IPS DF 6.9 (cell line): ENCODE results near the gene HOTAIR.

Experiments
- DNase-seq: peaks from one replicate; pipeline ENCODE4 v3.0.0-alpha.2; 2013; ENCODE audit warnings: low read depth, low spot score
- H3K27ac ChIP-seq: one replicate; pipeline ENCODE4 v1.5.1; 2013; ENCODE audit warnings: low read length, control low read depth
- H3K27me3 ChIP-seq: 2 replicates; pipeline ENCODE4 v1.6.1; 2013; ENCODE audit warnings: mild to moderate bottlenecking, low read length; ENCODE audit not compliant: control insufficient read depth, insufficient read depth
- H3K36me3 ChIP-seq: 2 replicates; pipeline ENCODE4 v1.6.1; 2013; ENCODE audit warnings: low read length; ENCODE audit not compliant: control insufficient read depth, insufficient read depth
- H3K4me1 ChIP-seq: 2 replicates; pipeline ENCODE4 v1.6.1; 2013; ENCODE audit warnings: low read length; ENCODE audit not compliant: control insufficient read depth, insufficient read depth
- H3K4me3 ChIP-seq: 2 replicates; pipeline ENCODE4 v1.5.1; 2013; ENCODE audit warnings: mild to moderate bottlenecking, low read length
- H3K9me3 ChIP-seq: 2 replicates; pipeline ENCODE4 v1.6.1; 2013; ENCODE audit warnings: low read length, inconsistent platforms; ENCODE audit not compliant: control insufficient read depth, insufficient read depth
- WGBS: extraction: QIAGEN DNeasy Blood & Tissue Kit; methylation state at CpG from one replicate; pipeline ENCODE4 v1.1.7; 2013; ENCODE audit warnings: mixed read lengths, missing lambda C conversion rate; ENCODE audit not compliant: insufficient read length, insufficient coverage; 5-methylcytosine and 5-hydroxymethylcytosine counted together

Gene HOTAIR

GRCh38 chr12:53974084-53975063 lies at the start of gene HOTAIR:
HOTAIR (minus strand) TSS chr12:53974954.
- Histone ChIP-seq H3K36me3 (no peaks in the 10 kb centered on the region), H3K4me3 (no peak within 1 kb of the TSS), H3K9me3 (no peaks in the 10 kb centered on the region), H3K27ac (no peak within 1 kb of the TSS), H3K27me3 (peaks cover 99% of the 10 kb centered on the region), H3K4me1 (no peaks in the 10 kb centered on the region; the same call in none of the 2 replicates)
- no CpG with 5 or more reads among the region's 63 CpGs for WGBS
- no peak for DNase-seq

- Histone ChIP-seq H3K4me1 (no peaks in the 10 kb centered on the region), H3K27me3 (peaks cover 98% of the 10 kb centered on the region), H3K4me3 (no peak overlapping the region), H3K27ac (no peak overlapping the region), H3K36me3 (no peaks in the 10 kb centered on the region), H3K9me3 (no peaks in the 10 kb centered on the region)
- DNase-seq = no peak
- no CpG with 5 or more reads among the region's 17 CpGs for WGBS
Observed at GRCh38 chr12:54024127-54024526, 49.4 kb upstream of the HOTAIR start.

GRCh38 chr12:54022960-54023884 lies 48.5 kb upstream of the HOTAIR start:
- H3K9me3 ChIP-seq = no peaks in the 10 kb centered on the region
- no peaks in the 10 kb centered on the region for H3K36me3 ChIP-seq
- no peak overlapping the region for H3K4me3 ChIP-seq
- WGBS = no CpG with 5 or more reads among the region's 8 CpGs
- H3K27ac ChIP-seq = no peak overlapping the region
- DNase-seq = no peak
- 0 out of 2 replicates have a peak, but pooled peaks cover 2% of the 10 kb centered on the region for H3K4me1 ChIP-seq
- H3K27me3 ChIP-seq = peaks cover 97% of the 10 kb centered on the region

- no CpG with 5 or more reads among the region's 16 CpGs for WGBS
- Histone ChIP-seq H3K4me3 (no peak overlapping the region), H3K4me1 (0 out of 2 replicates have a peak, but pooled peaks cover 2% of the 10 kb centered on the region), H3K27me3 (peaks cover 91% of the 10 kb centered on the region), H3K9me3 (no peaks in the 10 kb centered on the region), H3K36me3 (no peaks in the 10 kb centered on the region), H3K27ac (no peak overlapping the region)
- DNase-seq = no peak
Observed at GRCh38 chr12:54021432-54022013, 46.8 kb upstream of the HOTAIR start.

DNA sequence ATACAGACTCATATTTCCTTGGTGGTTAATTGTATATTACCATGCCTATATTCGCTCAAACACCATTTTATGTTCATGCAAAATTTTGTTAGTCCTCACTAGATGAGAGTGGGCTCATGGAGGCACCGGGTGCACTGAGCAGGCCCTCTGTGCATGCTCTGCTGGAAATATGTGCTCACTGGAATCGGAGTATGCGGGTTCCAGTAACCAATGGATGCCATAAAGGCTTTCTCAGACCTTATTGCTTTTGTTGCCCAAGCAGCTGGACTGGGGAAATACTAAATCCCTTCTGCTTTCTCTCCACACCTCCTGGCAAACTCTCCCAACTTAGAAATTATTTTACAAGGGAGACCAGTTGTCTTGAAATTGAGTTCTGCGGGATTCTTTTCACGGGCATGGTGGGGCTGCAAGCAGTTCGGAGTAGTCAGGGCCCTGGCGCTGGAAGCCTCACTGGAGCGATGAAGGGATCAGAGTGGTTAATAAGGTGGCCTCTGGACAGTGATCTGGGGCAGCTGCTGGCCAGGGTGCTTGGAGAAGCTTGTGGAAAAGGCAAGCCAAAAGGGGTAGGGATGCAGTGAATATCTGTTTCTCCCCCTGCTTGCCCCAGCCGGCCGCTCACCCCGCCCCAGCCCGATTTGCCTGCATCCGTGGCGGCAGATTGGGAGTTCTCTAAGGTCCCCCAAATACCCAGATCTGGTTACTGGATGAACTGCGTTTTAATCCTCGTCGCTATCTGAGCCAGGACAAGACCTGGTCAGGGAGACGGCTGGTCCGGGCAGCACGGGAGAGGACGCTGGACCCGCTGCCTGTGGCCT lies 46.0 kb upstream of the HOTAIR start:
- no CpG with 5 or more reads among the region's 23 CpGs for WGBS
- Histone ChIP-seq H3K4me3 (no peak overlapping the region), H3K4me1 (0 out of 2 replicates have a peak, but pooled peaks cover 2% of the 10 kb centered on the region), H3K9me3 (no peaks in the 10 kb centered on the region), H3K27ac (no peak overlapping the region), H3K27me3 (peaks cover 90% of the 10 kb centered on the region), H3K36me3 (no peaks in the 10 kb centered on the region)
- DNase-seq = no peak

- Histone ChIP-seq H3K27me3 (peaks cover 91% of the 10 kb centered on the region), H3K4me1 (0 out of 2 replicates have a peak, but pooled peaks cover 2% of the 10 kb centered on the region), H3K27ac (no peak overlapping the region), H3K4me3 (no peak overlapping the region), H3K36me3 (no peaks in the 10 kb centered on the region), H3K9me3 (no peaks in the 10 kb centered on the region)
- DNase-seq = no peak
- no CpG with 5 or more reads among the region's 10 CpGs for WGBS
Observed at GRCh38 chr12:54019924-54020590, 45.3 kb upstream of the HOTAIR start.

GRCh38 chr12:54019091-54019811 lies 44.5 kb upstream of the HOTAIR start:
- no peak for DNase-seq
- H3K36me3 ChIP-seq = no peaks in the 10 kb centered on the region
- H3K4me1 ChIP-seq = 0 out of 2 replicates have a peak, but pooled peaks cover 2% of the 10 kb centered on the region
- H3K27ac ChIP-seq = no peak overlapping the region
- WGBS = no CpG with 5 or more reads among the region's 43 CpGs
- H3K4me3 ChIP-seq = no peak overlapping the region
- no peaks in the 10 kb centered on the region for H3K9me3 ChIP-seq
- peaks cover 91% of the 10 kb centered on the region for H3K27me3 ChIP-seq

- DNase-seq = no peak
- Histone ChIP-seq H3K27me3 (peaks cover 90% of the 10 kb centered on the region), H3K9me3 (no peaks in the 10 kb centered on the region), H3K4me1 (0 out of 2 replicates have a peak, but pooled peaks cover 2% of the 10 kb centered on the region), H3K36me3 (no peaks in the 10 kb centered on the region), H3K4me3 (no peak overlapping the region), H3K27ac (no peak overlapping the region)
- WGBS = no CpG with 5 or more reads among the region's 29 CpGs
Observed at GRCh38 chr12:54018468-54018984, 43.8 kb upstream of the HOTAIR start.
